ENCODE measurements around the gene ZFR2. TPM values are rescaled to one million over a fixed set of nuclear protein-coding genes. Genes with fewer than 3 reads are reported as not detected.

Gene ZFR2
- total RNA-seq (2021) (1.7 and 2.0 TPM in 2 replicates), Bru-seq, nascent RNA (percentile 19 among the genes with signal in this experiment), BruChase-seq, experiment 1, labeled RNA remaining after a 2-hour chase (percentile 26 among the genes with signal in this experiment), BruChase-seq, experiment 2, labeled RNA remaining after a 6-hour chase (percentile 28 among the genes with signal in this experiment)
- long read RNA-seq, partial matches to known transcripts, result 0 of 2 reads
- long read RNA-seq, other reads (novel, unspliced or antisense), result 2 of 2 reads

- Histone ChIP-seq H3K36me3 (ENCODE audit: insufficient read depth, low read length, poor library complexity, severe bottlenecking) (no peaks in the 10 kb centered on the region), H3K9me3 (ENCODE audit: low read depth, low read length, poor library complexity, severe bottlenecking) (peaks cover 4% of the 10 kb centered on the region), H3K27ac (ENCODE audit: low read depth, low read length, poor library complexity, severe bottlenecking) (no peak within 1 kb of the TSS), H3K4me1 (ENCODE audit: insufficient read depth, low read length, poor library complexity, severe bottlenecking) (peaks cover 9% of the 10 kb centered on the region), H3K27me3 (replicated peaks; ENCODE audit: insufficient read depth, low read depth, low read length, poor library complexity) (no peaks in the 10 kb centered on the region), H3K4me3 (ENCODE audit: low read depth, low read length, poor library complexity, severe bottlenecking) (no peak within 1 kb of the TSS)
- ChIA-PET CTCF (no interaction called here), POLR2A (ENCODE audit: low non-redundant PET) (no interaction called here)
- no peak for TF ChIP-seq EZH2 (IDR thresholded peaks at IDR 0.05; ENCODE audit: borderline replicate concordance, low read depth, low read length, poor library complexity, severe bottlenecking)
- TF ChIP-seq, protein P1, sequence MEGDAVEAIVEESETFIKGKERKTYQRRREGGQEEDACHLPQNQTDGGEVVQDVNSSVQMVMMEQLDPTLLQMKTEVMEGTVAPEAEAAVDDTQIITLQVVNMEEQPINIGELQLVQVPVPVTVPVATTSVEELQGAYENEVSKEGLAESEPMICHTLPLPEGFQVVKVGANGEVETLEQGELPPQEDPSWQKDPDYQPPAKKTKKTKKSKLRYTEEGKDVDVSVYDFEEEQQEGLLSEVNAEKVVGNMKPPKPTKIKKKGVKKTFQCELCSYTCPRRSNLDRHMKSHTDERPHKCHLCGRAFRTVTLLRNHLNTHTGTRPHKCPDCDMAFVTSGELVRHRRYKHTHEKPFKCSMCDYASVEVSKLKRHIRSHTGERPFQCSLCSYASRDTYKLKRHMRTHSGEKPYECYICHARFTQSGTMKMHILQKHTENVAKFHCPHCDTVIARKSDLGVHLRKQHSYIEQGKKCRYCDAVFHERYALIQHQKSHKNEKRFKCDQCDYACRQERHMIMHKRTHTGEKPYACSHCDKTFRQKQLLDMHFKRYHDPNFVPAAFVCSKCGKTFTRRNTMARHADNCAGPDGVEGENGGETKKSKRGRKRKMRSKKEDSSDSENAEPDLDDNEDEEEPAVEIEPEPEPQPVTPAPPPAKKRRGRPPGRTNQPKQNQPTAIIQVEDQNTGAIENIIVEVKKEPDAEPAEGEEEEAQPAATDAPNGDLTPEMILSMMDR (conservative IDR thresholded peaks at IDR 0.05; ENCODE audit: low read depth, low read length), result no peak
- peak; percentile 52 for DNase-seq (ENCODE audit: low spot score)
- intact Hi-C loops (cut with micrococcal nuclease; ENCODE audit: unreplicated experiment), result no loop called here
- no TSS peak for BruUV-seq (replicated peaks)
Observed at GRCh38 chr19:3868770-3869456, at the start of gene ZFR2. TSS of gene ZFR2 (minus strand) at chr19:3869038. CDS start at chr19:3869017, 21 bp downstream.

GRCh38 chr19:3916033-3916432, 47.2 kb upstream of the ZFR2 start:
- no peak overlapping the region for H3K27ac ChIP-seq (ENCODE audit: low read depth, low read length, poor library complexity, severe bottlenecking)
- H3K27me3 ChIP-seq (replicated peaks; ENCODE audit: insufficient read depth, low read depth, low read length, poor library complexity), result no peaks in the 10 kb centered on the region
- H3K36me3 ChIP-seq (ENCODE audit: insufficient read depth, low read length, poor library complexity, severe bottlenecking), result no peaks in the 10 kb centered on the region
- ChIA-PET POLR2A (ENCODE audit: low non-redundant PET) (no interaction called here), CTCF (no interaction called here)
- BruUV-seq (replicated peaks), result no TSS peak
- DNase-seq (ENCODE audit: low spot score), result no peak
- peaks cover 4% of the 10 kb centered on the region for H3K9me3 ChIP-seq (ENCODE audit: low read depth, low read length, poor library complexity, severe bottlenecking)
- no peak overlapping the region for H3K4me3 ChIP-seq (ENCODE audit: low read depth, low read length, poor library complexity, severe bottlenecking)
- H3K4me1 ChIP-seq (ENCODE audit: insufficient read depth, low read length, poor library complexity, severe bottlenecking), result no peaks in the 10 kb centered on the region
- intact Hi-C loops (cut with micrococcal nuclease; ENCODE audit: unreplicated experiment), result no loop called here
- no peak for TF ChIP-seq EZH2 (IDR thresholded peaks at IDR 0.05; ENCODE audit: borderline replicate concordance, low read depth, low read length, poor library complexity, severe bottlenecking)
- TF ChIP-seq, protein P1 (conservative IDR thresholded peaks at IDR 0.05; ENCODE audit: low read depth, low read length), result no peak

GRCh38 chr19:3914199-3914598, 45.4 kb upstream of the ZFR2 start:
- no peaks in the 10 kb centered on the region for H3K4me1 ChIP-seq (ENCODE audit: insufficient read depth, low read length, poor library complexity, severe bottlenecking)
- intact Hi-C loops (cut with micrococcal nuclease; ENCODE audit: unreplicated experiment), result no loop called here
- ChIA-PET POLR2A (ENCODE audit: low non-redundant PET) (no interaction called here), CTCF (no interaction called here)
- H3K4me3 ChIP-seq (ENCODE audit: low read depth, low read length, poor library complexity, severe bottlenecking), result no peak overlapping the region
- TF ChIP-seq, protein P1 (conservative IDR thresholded peaks at IDR 0.05; ENCODE audit: low read depth, low read length), result no peak
- no peak for TF ChIP-seq EZH2 (IDR thresholded peaks at IDR 0.05; ENCODE audit: borderline replicate concordance, low read depth, low read length, poor library complexity, severe bottlenecking)
- H3K27me3 ChIP-seq (replicated peaks; ENCODE audit: insufficient read depth, low read depth, low read length, poor library complexity), result no peaks in the 10 kb centered on the region
- H3K9me3 ChIP-seq (ENCODE audit: low read depth, low read length, poor library complexity, severe bottlenecking), result no peaks in the 10 kb centered on the region
- BruUV-seq (replicated peaks), result no TSS peak
- H3K36me3 ChIP-seq (ENCODE audit: insufficient read depth, low read length, poor library complexity, severe bottlenecking), result no peaks in the 10 kb centered on the region
- DNase-seq (ENCODE audit: low spot score), result no peak
- no peak overlapping the region for H3K27ac ChIP-seq (ENCODE audit: low read depth, low read length, poor library complexity, severe bottlenecking)
